Thymus (tissue), 11 donors: ENCODE results near the gene MFSD1. TPM values are rescaled to one million over a fixed set of nuclear protein-coding genes. Genes with fewer than 3 reads are reported as not detected.
"Not testable (repeated sequence)": the region's sequence is repeated elsewhere in the genome, so short reads cannot be mapped to it uniquely, and the experiment has no call there.

Source experiments
- DNase-seq, 9 donors: peaks; one replicate each; pipeline ENCODE4 v3.0.0-alpha.2; 2013; ENCODE audit warnings: low spot score in 9 of 9, low read depth in 6 of 9, missing footprints in 1 of 9
- H3K27ac ChIP-seq, 2 donors: one replicate each; pipeline ENCODE4 v1.5.1; 2013; ENCODE audit warnings: control low read depth in 1 of 2, low read depth in 1 of 2, low read length in 1 of 2, mild to moderate bottlenecking in 1 of 2, moderate library complexity in 1 of 2
- H3K27me3 ChIP-seq, 2 donors: one replicate each; pipeline ENCODE4 v1.5.1; 2013; ENCODE audit warnings: low read length in 1 of 2; ENCODE audit not compliant: control insufficient read depth in 2 of 2, insufficient read depth in 1 of 2
- H3K36me3 ChIP-seq, 2 donors: one replicate each; pipeline ENCODE4 v1.5.1; 2013; ENCODE audit warnings: low read length in 1 of 2, mild to moderate bottlenecking in 1 of 2, moderate library complexity in 1 of 2; ENCODE audit not compliant: control insufficient read depth in 2 of 2, insufficient read depth in 2 of 2
- H3K4me1 ChIP-seq, 2 donors: one replicate each; pipeline ENCODE4 v1.5.1; 2013; ENCODE audit warnings: low read length in 2 of 2; ENCODE audit not compliant: control insufficient read depth in 2 of 2, insufficient read depth in 2 of 2
- H3K4me3 ChIP-seq, 2 donors: one replicate each; pipeline ENCODE4 v1.5.1; 2013; ENCODE audit warnings: low read length in 2 of 2, control low read depth in 1 of 2, mild to moderate bottlenecking in 1 of 2
- H3K9me3 ChIP-seq, 2 donors: one replicate each; pipeline ENCODE4 v1.5.1; 2013; ENCODE audit warnings: low read length in 1 of 2, mild to moderate bottlenecking in 1 of 2; ENCODE audit not compliant: control insufficient read depth in 2 of 2, insufficient read depth in 1 of 2
- WGBS: extraction: QIAGEN DNeasy Blood & Tissue Kit; methylation state at CpG from one replicate; pipeline ENCODE4 v1.1.7; 2013; 5-methylcytosine and 5-hydroxymethylcytosine counted together
- polyA plus RNA-seq: library from polyadenylated mRNA; stranded (reverse); fragments of 200-250 nt; gene quantifications from one replicate; pipeline ENCODE4 v1.2.3, GENCODE V29; 2013
- total RNA-seq: library from RNA; stranded (reverse); fragments of 120-200 nt; gene quantifications from one replicate; pipeline ENCODE4 v1.2.4, GENCODE V29; 2013
- donor health status: healthy.

MFSD1 gene
- total and polyA plus RNA-seq, 2 donors = 58.7 to 61.4 TPM

DNA sequence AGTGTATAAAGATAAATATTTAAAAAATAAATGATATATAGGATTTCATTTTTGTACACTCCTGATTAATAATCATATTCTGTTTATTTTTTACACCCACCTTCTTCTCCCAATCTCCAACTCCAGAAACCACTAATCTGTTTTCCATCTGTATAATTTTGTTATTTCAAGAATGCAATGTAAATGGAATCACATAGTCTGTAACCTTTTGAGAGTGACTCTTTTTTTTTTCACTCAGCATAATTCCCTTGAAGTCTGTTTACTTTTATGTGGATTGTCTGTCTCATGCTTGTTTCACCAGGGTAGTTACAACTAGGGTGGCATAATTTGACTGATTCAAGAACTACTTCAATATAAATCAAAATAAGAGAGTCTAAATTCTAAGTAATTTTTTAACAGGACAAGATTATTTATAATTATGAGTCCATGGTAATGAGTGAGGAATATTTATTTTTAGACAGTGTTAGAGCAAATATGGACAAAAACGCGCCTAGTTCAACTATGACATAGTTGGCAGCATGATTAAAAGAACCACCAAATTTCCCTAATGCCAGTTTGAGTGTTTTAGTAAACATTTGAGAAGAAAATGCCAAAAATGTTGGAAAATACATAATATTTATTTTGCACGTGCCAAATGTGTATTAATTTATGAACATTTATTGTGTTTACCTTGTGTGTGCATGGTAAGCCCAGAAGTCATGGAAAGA, 19.4 kb upstream of the MFSD1 start:
- Histone ChIP-seq H3K27me3 (no peaks in the 10 kb centered on the region), H3K9me3 (no peaks in the 10 kb centered on the region), H3K4me1 (no peaks in the 10 kb centered on the region), H3K4me3 (no peak overlapping the region), H3K27ac (no peak overlapping the region), H3K36me3 (no peaks in the 10 kb centered on the region)
- no peak for DNase-seq
- 95% methylated on average over 3 of the region's 3 CpGs for WGBS

DNA sequence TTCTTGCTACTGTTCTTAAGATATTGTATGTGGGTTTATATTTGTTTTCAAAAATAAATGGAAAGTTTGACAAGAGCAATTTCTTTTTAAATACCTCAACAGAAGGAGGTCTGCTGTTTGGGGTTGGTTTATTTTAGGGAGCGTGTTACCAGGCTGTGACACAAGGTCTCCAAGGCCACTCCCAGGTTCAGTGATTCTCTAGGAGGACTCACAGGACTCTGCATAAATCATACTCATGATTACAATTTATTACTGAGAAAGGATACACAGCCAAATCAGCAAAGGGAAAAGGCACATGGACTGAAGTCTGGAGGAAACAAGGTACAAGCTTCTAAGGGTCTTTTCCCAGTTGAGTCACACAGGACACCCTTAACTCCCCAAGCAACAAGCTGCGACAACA, 18.8 kb upstream of the MFSD1 start:
- H3K4me3 ChIP-seq = no peak overlapping the region
- no peaks in the 10 kb centered on the region for H3K9me3 ChIP-seq
- no peaks in the 10 kb centered on the region for H3K27me3 ChIP-seq
- H3K4me1 ChIP-seq = no peaks in the 10 kb centered on the region
- WGBS = 99% methylated on average over 2 of the region's 2 CpGs
- no peak for DNase-seq
- H3K36me3 ChIP-seq = no peaks in the 10 kb centered on the region
- no peak overlapping the region for H3K27ac ChIP-seq

DNA sequence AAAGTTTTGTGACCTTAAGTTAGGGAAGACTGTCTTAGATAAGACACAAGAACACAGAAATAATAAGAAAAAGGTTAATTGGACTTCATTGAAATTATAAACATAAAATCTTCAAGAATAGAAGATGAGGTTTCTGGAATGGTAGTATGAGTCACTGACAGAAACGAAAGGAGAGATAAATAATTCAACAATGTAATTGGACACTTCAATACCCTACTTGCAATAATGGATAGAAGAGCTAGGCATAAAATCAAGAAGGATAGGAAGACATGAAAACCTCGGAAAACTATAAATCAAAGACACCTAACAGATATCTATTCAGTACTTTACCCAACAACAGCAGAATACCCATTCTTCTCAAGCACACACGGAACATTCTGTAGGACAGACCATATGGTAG, 15.9 kb upstream of the MFSD1 start:
- no peaks in the 10 kb centered on the region for H3K4me1 ChIP-seq
- H3K4me3 ChIP-seq = no peak overlapping the region

DNA sequence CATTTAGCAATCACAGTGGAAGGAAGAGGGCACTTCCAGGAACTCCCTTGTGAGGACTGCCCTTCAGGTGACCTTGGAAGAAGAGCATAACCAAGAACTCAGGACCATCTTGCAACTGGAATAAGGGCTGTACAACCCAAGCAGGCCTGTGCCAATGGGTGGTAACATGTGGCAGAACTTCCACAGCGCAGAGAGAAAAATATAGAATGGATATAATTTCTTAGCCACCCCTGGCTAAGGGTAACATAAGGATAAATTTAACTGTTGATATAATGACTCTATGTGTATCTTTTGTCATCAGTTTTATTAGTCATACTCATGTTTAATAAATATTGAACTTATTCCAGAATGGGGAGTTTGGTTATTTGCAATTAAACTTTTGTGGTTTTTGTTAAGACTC, 13.4 kb upstream of the MFSD1 start:
- no peak overlapping the region for H3K27ac ChIP-seq
- 98% methylated on average over 1 of the region's 1 CpG for WGBS

More for the DNA sequence above, 15.9 kb upstream of the MFSD1 start:
- Histone ChIP-seq H3K27ac (no peak overlapping the region), H3K9me3 (no peaks in the 10 kb centered on the region), H3K36me3 (no peaks in the 10 kb centered on the region), H3K27me3 (no peaks in the 10 kb centered on the region)
- WGBS = 97% methylated on average over 3 of the region's 3 CpGs
- DNase-seq = no peak

DNA sequence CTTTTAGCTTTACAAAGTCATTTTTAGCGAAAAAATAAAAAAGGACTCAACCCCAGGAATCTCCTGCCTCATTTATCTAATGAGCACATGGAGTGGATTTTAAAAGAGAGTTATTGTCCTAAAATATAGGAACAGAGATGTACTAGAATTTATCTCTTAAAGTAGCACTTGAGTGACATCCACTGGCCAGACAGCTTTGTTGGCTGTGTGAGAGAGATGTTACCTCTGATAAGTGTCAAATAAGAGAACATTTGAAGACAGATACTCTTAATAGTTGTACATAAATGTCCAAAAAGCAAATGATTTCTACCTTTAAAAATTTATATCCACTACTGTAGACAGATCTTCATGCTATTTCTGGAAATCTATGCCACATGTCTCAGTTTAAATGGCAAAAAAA, 12.3 kb upstream of the MFSD1 start:
- Histone ChIP-seq H3K27ac (no peak overlapping the region), H3K4me1 (no peaks in the 10 kb centered on the region), H3K4me3 (no peak overlapping the region), H3K36me3 (no peaks in the 10 kb centered on the region), H3K27me3 (no peaks in the 10 kb centered on the region), H3K9me3 (peaks cover 0 to 2% of the 10 kb centered on the region in 2 donors)
- WGBS = 97% methylated on average over 1 of the region's 1 CpG
- no peak for DNase-seq

More for the DNA sequence above, 13.4 kb upstream of the MFSD1 start:
- Histone ChIP-seq H3K36me3 (no peaks in the 10 kb centered on the region), H3K9me3 (no peaks in the 10 kb centered on the region), H3K4me1 (no peaks in the 10 kb centered on the region), H3K4me3 (no peak overlapping the region), H3K27me3 (no peaks in the 10 kb centered on the region)
- no peak for DNase-seq

DNA sequence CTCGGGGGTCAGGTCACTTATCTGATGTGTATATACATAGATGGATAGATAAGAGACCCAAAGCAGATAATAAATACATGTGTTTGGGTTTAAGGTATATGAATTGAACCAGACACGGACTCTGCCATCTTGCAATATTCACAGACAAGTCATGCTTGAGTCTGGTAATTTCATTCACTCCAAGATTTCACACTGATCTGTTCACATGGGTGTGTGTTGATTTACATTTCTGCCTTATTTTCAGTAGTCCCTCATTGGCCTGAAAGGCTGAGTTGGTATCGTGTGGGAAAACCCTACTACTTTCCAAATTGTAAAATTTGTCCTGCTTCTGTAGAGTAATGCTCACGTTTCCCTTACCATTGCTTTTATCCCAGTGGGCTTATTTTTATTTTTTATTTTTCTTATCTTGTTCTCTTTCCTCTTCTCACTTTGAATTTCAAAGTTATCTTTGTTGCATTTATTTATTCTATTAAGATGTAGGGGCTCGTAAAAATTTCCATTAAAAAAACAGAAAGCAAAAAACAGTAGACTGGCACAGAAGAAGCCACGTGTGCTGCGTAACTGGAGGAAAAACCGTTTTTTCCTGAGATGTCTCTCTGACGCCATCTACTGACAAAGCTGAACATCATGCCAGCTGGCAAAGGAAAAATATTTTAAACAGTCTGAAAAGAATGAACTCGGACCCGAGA, 10.8 kb upstream of the MFSD1 start:
- H3K27ac ChIP-seq = no peak overlapping the region
- peaks cover 2 to 5% of the 10 kb centered on the region in 2 donors for H3K9me3 ChIP-seq
- peaks cover 0 to 2% of the 10 kb centered on the region in 2 donors for H3K27me3 ChIP-seq
- no peaks in the 10 kb centered on the region for H3K36me3 ChIP-seq
- DNase-seq = peak in 6 of 9 donors; percentile 41 to 73 (median 44)
- no peaks in the 10 kb centered on the region for H3K4me1 ChIP-seq
- 23% methylated on average over 11 of the region's 11 CpGs for WGBS
- H3K4me3 ChIP-seq = no peak overlapping the region

DNA sequence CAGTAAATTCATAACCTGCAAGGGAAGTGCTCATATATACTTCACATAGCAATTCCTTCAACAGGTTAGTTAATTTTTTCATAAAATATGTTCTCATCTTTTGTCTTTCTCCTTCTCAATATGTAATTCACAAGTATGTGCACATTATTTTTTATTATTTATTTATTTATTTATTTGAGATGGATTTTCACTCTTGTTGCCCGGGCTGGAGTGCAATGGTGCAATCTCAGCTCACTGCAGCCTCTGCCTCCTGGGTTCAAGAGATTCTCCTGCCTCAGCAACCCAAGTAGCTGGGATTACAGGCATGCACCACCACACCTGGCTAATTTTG, 10.3 kb upstream of the MFSD1 start:
- not testable (repeated sequence) for H3K4me1 ChIP-seq, H3K27me3 ChIP-seq, H3K36me3 ChIP-seq, H3K4me3 ChIP-seq, H3K9me3 ChIP-seq, H3K27ac ChIP-seq, DNase-seq
- 12% methylated on average over 1 of the region's 1 CpG for WGBS

DNA sequence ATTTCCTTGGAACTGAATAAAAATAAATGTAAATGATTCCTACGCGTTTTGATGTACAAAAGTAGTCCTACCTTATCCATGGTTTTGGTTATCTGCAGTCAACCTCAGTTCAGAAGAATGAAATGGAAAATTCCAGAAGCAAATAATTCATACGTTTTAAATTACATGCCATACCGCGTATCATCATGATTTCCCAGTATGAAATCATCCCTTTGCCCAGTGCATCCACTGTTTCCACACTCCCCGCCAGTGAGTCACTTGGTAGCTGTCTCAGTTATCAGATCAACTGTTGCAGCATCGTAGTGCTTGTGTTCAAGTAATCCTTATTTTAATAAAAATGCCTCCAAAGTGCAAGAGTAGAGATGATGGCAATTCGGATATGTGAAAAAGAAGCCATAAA, 9.1 kb upstream of the MFSD1 start:
- DNase-seq = no peak
- Histone ChIP-seq H3K4me1 (no peaks in the 10 kb centered on the region), H3K9me3 (peaks cover 2 to 5% of the 10 kb centered on the region in 2 donors), H3K27ac (no peak overlapping the region), H3K27me3 (peaks cover 0 to 5% of the 10 kb centered on the region in 2 donors), H3K36me3 (no peaks in the 10 kb centered on the region), H3K4me3 (no peak overlapping the region)
- 86% methylated on average over 8 of the region's 8 CpGs for WGBS

DNA sequence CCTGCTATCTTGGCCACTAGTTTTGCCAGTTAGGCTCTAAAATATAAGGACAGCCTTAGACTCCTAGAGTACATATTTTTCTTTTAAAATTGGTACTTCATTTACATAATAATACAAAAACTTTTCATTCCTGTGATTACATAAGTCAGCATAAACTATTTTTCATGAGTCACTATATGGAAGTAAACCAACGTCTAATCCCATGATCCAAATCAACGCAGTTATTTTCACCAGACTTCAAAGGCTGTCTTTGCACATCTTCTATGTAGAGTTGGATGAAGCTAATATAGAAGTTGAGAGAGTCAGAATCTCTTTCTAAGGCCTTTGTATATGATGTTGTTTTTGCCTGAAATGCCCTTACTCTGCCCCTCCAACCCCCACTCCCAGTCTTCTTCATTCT, 7.6 kb upstream of the MFSD1 start:
- no peaks in the 10 kb centered on the region for H3K4me1 ChIP-seq
- no peak overlapping the region for H3K4me3 ChIP-seq
- WGBS = 99% methylated on average over 2 of the region's 2 CpGs
- DNase-seq = no peak
- H3K9me3 ChIP-seq = peaks cover 3 to 5% of the 10 kb centered on the region in 2 donors
- H3K27me3 ChIP-seq = peaks cover 0 to 9% of the 10 kb centered on the region in 2 donors
- no peak overlapping the region for H3K27ac ChIP-seq
- no peaks in the 10 kb centered on the region for H3K36me3 ChIP-seq
